ENCODE data around the gene TTC28.
"Not testable (repeated sequence)": the region's sequence is repeated elsewhere in the genome, so short reads cannot be mapped to it uniquely, and the experiment has no call there.

Gene TTC28

GRCh38 chr22:28097627-28098026 lies 582.0 kb downstream of the TTC28 start:
- no peak for DNase-seq (ENCODE audit: low read depth)

- DNase-seq (ENCODE audit: low read depth): no peak
These were observed 583.5 kb downstream of the TTC28 start for GRCh38 chr22:28096161-28096560.

GRCh38 chr22:28095316-28096095 lies 584.1 kb downstream of the TTC28 start:
- no peak for DNase-seq (ENCODE audit: low read depth)

- DNase-seq (ENCODE audit: low read depth): no peak
These were observed 584.9 kb downstream of the TTC28 start for GRCh38 chr22:28094771-28095170.

- DNase-seq (ENCODE audit: low read depth): no peak
These were observed 585.9 kb downstream of the TTC28 start for GRCh38 chr22:28093711-28094110.

GRCh38 chr22:28091486-28091885 lies 588.2 kb downstream of the TTC28 start:
- no peak for DNase-seq (ENCODE audit: low read depth)

GRCh38 chr22:28089541-28089940 lies 590.1 kb downstream of the TTC28 start:
- DNase-seq (ENCODE audit: low read depth): not testable (repeated sequence)

- no peak for DNase-seq (ENCODE audit: low read depth)
These were observed 602.5 kb downstream of the TTC28 start for GRCh38 chr22:28077166-28077565.

- peak; percentile 61 for DNase-seq (ENCODE audit: low read depth)
These were observed 604.2 kb downstream of the TTC28 start for GRCh38 chr22:28075358-28075981.

- DNase-seq (ENCODE audit: low read depth): no peak
These were observed 605.1 kb downstream of the TTC28 start for GRCh38 chr22:28074526-28074925.

- no peak for DNase-seq (ENCODE audit: low read depth)
These were observed 607.6 kb downstream of the TTC28 start for GRCh38 chr22:28072066-28072465.

GRCh38 chr22:28068826-28069225 lies 610.8 kb downstream of the TTC28 start:
- DNase-seq (ENCODE audit: low read depth): no peak

GRCh38 chr22:28064920-28065319 lies 614.7 kb downstream of the TTC28 start:
- no peak for DNase-seq (ENCODE audit: low read depth)

GRCh38 chr22:28063656-28064055 lies 616.0 kb downstream of the TTC28 start:
- DNase-seq (ENCODE audit: low read depth): no peak

GRCh38 chr22:28060594-28060993 lies 619.0 kb downstream of the TTC28 start:
- not testable (repeated sequence) for DNase-seq (ENCODE audit: low read depth)

GRCh38 chr22:28058036-28058435 lies 621.6 kb downstream of the TTC28 start:
- no peak for DNase-seq (ENCODE audit: low read depth)

GRCh38 chr22:28054819-28055208 lies 624.8 kb downstream of the TTC28 start:
- no peak for DNase-seq (ENCODE audit: low read depth)

- no peak for DNase-seq (ENCODE audit: low read depth)
These were observed 625.5 kb downstream of the TTC28 start for GRCh38 chr22:28053896-28054818.

GRCh38 chr22:28052825-28053269 lies 626.8 kb downstream of the TTC28 start:
- no peak for DNase-seq (ENCODE audit: low read depth)

GRCh38 chr22:28051787-28052356 lies 627.8 kb downstream of the TTC28 start:
- DNase-seq (ENCODE audit: low read depth): peak; percentile 32

GRCh38 chr22:28051091-28051786 lies 628.4 kb downstream of the TTC28 start:
- DNase-seq (ENCODE audit: low read depth): no peak

GRCh38 chr22:28048529-28048928 lies 631.1 kb downstream of the TTC28 start:
- DNase-seq (ENCODE audit: low read depth): no peak
